GM21529 (cell line): ENCODE results near the gene ITPRIPL1.

ENCODE experiments used
- ATAC-seq: cut with Tn5 transposase; IDR thresholded peaks from one replicate; pipeline ENCODE4 v1.9.1; 2021; ENCODE audit not compliant: unreplicated experiment

The ITPRIPL1 gene

GRCh38 chr2:96353606-96354101 is 28.5 kb downstream of the ITPRIPL1 start:
- ATAC-seq = no peak

- no peak for ATAC-seq
Measured at GRCh38 chr2:96354492-96354891, 29.4 kb downstream of the ITPRIPL1 start.

GRCh38 chr2:96356889-96357288 is 31.8 kb downstream of the ITPRIPL1 start:
- no peak for ATAC-seq

GRCh38 chr2:96359310-96359709 is 34.2 kb downstream of the ITPRIPL1 start:
- ATAC-seq = no peak

GRCh38 chr2:96359866-96360265 is 34.7 kb downstream of the ITPRIPL1 start:
- ATAC-seq = no peak

- no peak for ATAC-seq
Measured at GRCh38 chr2:96361751-96362150, 36.6 kb downstream of the ITPRIPL1 start.

GRCh38 chr2:96369186-96369585 is 44.1 kb downstream of the ITPRIPL1 start:
- ATAC-seq = no peak

GRCh38 chr2:96374211-96374951 is 49.3 kb downstream of the ITPRIPL1 start:
- ATAC-seq = no peak
